Activated naive CD4-positive, alpha-beta T cell treated with anti-CD3 and anti-CD28 coated beads, Interleukin-2, amount 50 U/mL, for 16 hours (primary cell): Measurements from ENCODE around the gene XRCC1.
"Not testable (repeated sequence)": the region's sequence is repeated elsewhere in the genome, so short reads cannot be mapped to it uniquely, and the experiment has no call there.

Experiments used
- DNase-seq: peaks from one replicate; pipeline ENCODE4 v3.0.0-alpha.2; 2020

The XRCC1 gene

GRCh38 chr19:43540381-43540780 is 34.9 kb downstream of the XRCC1 start:
- no peak for DNase-seq

GRCh38 chr19:43538922-43539321 is 36.4 kb downstream of the XRCC1 start:
- DNase-seq: no peak

- peak; percentile 35 for DNase-seq
Measured at GRCh38 chr19:43534816-43535761, 40.2 kb downstream of the XRCC1 start.

- DNase-seq: no peak
Measured at GRCh38 chr19:43534305-43534815, 41.0 kb downstream of the XRCC1 start.

- peak; percentile 93 for DNase-seq
Measured at GRCh38 chr19:43533546-43534304, 41.6 kb downstream of the XRCC1 start.

- DNase-seq: peak; percentile 88
Measured at GRCh38 chr19:43532962-43533545, 42.3 kb downstream of the XRCC1 start, which contains the start of gene ZNF575. Gene ZNF575 (plus strand): TSS chr19:43533188. CDS start chr19:43534423, 1,235 bp downstream.

- no peak for DNase-seq
Measured at GRCh38 chr19:43532571-43532961, 42.8 kb downstream of the XRCC1 start.

GRCh38 chr19:43527860-43528622 is 47.3 kb downstream of the XRCC1 start:
- DNase-seq: no peak

GRCh38 chr19:43526884-43527859 is 48.2 kb downstream of the XRCC1 start, which contains the start of gene ETHE1:
Gene ETHE1 (minus strand): TSS chr19:43527201. CDS start chr19:43527177, 24 bp downstream.
- peak; percentile 72 for DNase-seq

GRCh38 chr19:43525836-43526771 is 49.2 kb downstream of the XRCC1 start:
- DNase-seq: peak; percentile 34

- peak; percentile 25 for DNase-seq
Measured at GRCh38 chr19:43524922-43525835, 50.1 kb downstream of the XRCC1 start.

GRCh38 chr19:43523696-43524095 is 51.6 kb downstream of the XRCC1 start:
- DNase-seq: not testable (repeated sequence)

- DNase-seq: no peak
Measured at GRCh38 chr19:43522929-43523328, 52.4 kb downstream of the XRCC1 start.

- peak; percentile 83 for DNase-seq
Measured at GRCh38 chr19:43519436-43520088, 55.8 kb downstream of the XRCC1 start.

- DNase-seq: no peak
Measured at GRCh38 chr19:43518051-43518450, 57.3 kb downstream of the XRCC1 start.

GRCh38 chr19:43512399-43512798 is 62.9 kb downstream of the XRCC1 start:
- DNase-seq: not testable (repeated sequence)

- DNase-seq: no peak
Measured at GRCh38 chr19:43511324-43511723, 64.0 kb downstream of the XRCC1 start.

GRCh38 chr19:43510713-43511112 is 64.6 kb downstream of the XRCC1 start:
- no peak for DNase-seq
